Measurements from ENCODE around the gene KRTAP10-3. TPM values are rescaled to one million over a fixed set of nuclear protein-coding genes. Genes with fewer than 3 reads are reported as not detected.

The KRTAP10-3 gene
- polyA plus RNA-seq, 2 of the 4 experiments (the other 2 are of a cell fraction) = not detected

- WGBS (ENCODE audit: missing lambda C conversion rate) = 21% methylated on average over 6 of the region's 23 CpGs
- no peak for DNase-seq (ENCODE audit: low read depth in 1 of 2, low spot score in 1 of 2)
- H3K4me1 ChIP-seq = no peaks in the 10 kb centered on the region
- ChIA-PET CTCF (no interaction called here), POLR2A (no interaction called here)
- no peak for TF ChIP-seq CHD4 (IDR thresholded peaks at IDR 0.05; ENCODE audit: borderline replicate concordance)
- TF ChIP-seq MYC (IDR thresholded peaks at IDR 0.05; ENCODE audit: borderline replicate concordance, low read length) = no peak
- TF ChIP-seq, protein P1, sequence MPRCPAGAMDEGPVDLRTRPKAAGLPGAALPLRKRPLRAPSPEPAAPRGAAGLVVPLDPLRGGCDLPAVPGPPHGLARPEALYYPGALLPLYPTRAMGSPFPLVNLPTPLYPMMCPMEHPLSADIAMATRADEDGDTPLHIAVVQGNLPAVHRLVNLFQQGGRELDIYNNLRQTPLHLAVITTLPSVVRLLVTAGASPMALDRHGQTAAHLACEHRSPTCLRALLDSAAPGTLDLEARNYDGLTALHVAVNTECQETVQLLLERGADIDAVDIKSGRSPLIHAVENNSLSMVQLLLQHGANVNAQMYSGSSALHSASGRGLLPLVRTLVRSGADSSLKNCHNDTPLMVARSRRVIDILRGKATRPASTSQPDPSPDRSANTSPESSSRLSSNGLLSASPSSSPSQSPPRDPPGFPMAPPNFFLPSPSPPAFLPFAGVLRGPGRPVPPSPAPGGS (IDR thresholded peaks at IDR 0.05) = no peak
- no peak for TF ChIP-seq EHF (CRISPR knock-in tag; IDR thresholded peaks at IDR 0.05)
- TF ChIP-seq REST (IDR thresholded peaks at IDR 0.05) = no peak
- TF ChIP-seq POLR2A (IDR thresholded peaks at IDR 0.05; ENCODE audit: low read length) = no peak
- TF ChIP-seq EHMT2 (IDR thresholded peaks at IDR 0.05; ENCODE audit: low read depth) = no peak
- no peak for TF ChIP-seq CHD2 (IDR thresholded peaks at IDR 0.05; ENCODE audit: low read length, partially characterized antibody)
- no peak for TF ChIP-seq ZFP36 (IDR thresholded peaks at IDR 0.05; ENCODE audit: borderline replicate concordance, partially characterized antibody)
- TF ChIP-seq PBX3 (IDR thresholded peaks at IDR 0.05) = no peak
- TF ChIP-seq, protein P2, sequence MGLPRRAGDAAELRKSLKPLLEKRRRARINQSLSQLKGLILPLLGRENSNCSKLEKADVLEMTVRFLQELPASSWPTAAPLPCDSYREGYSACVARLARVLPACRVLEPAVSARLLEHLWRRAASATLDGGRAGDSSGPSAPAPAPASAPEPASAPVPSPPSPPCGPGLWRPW (IDR thresholded peaks at IDR 0.05) = no peak
- no peak for TF ChIP-seq HOXA7 (CRISPR knock-in tag; IDR thresholded peaks at IDR 0.05)
- no peak for TF ChIP-seq RAD21 (conservative IDR thresholded peaks at IDR 0.05 in 1 of 2, IDR thresholded peaks at IDR 0.05 in 1 of 2)
- no peak for TF ChIP-seq HOXB13 (CRISPR knock-in tag; IDR thresholded peaks at IDR 0.05; ENCODE audit: low read depth)
- no peak for TF ChIP-seq BHLHE40 (IDR thresholded peaks at IDR 0.05; ENCODE audit: low read depth, low read length)
- TF ChIP-seq SMC3 (IDR thresholded peaks at IDR 0.05) = no peak
- TF ChIP-seq JUNB (IDR thresholded peaks at IDR 0.05) = no peak
- no peak for TF ChIP-seq ELK1 (IDR thresholded peaks at IDR 0.05; ENCODE audit: low read depth, low read length)
- no peak for TF ChIP-seq HEYL (CRISPR knock-in tag; IDR thresholded peaks at IDR 0.05)
- no peak for FAIRE-seq
- no peak overlapping the region for H3K4me3 ChIP-seq
- ATAC-seq = no peak
- H3K27ac ChIP-seq = no peak overlapping the region
- H3K4me2 ChIP-seq = no peak overlapping the region
- H3K9me3 ChIP-seq = no peaks in the 10 kb centered on the region
Measured at GRCh38 chr21:44529503-44530125, 29.0 kb downstream of the KRTAP10-3 start.

DNA sequence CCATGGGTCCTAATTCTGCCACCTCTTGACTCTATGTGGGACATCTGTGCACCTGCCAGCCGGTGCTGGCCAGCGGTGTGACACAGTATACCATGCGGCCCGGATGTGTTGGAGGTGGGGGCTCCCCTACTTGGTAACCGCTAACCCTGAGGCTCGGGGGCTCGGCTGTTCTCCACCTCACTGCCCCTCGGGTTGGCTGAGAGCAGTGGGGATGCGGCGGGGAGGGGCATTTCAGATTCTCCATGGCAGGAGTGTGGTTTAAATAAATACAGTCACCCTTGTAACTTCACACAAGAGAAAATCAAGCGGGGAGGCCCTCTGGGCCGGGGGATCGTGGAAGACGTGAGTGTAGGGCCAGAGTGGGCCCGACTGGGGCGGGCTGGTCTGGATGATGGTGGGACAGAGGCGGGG is 29.6 kb downstream of the KRTAP10-3 start:
- no peak overlapping the region for H3K4me2 ChIP-seq
- 54% methylated on average over 14 of the region's 17 CpGs for whole genome bisulfite sequencing (ENCODE audit: missing lambda C conversion rate)
- H3K27ac ChIP-seq = no peak overlapping the region
- TF ChIP-seq POLR2A (IDR thresholded peaks at IDR 0.05; ENCODE audit: low read length) (no peak), NR3C1 (IDR thresholded peaks at IDR 0.05) (no peak), TP53 (CRISPR knock-in tag; IDR thresholded peaks at IDR 0.05) (no peak), CBX2 (IDR thresholded peaks at IDR 0.05; ENCODE audit: borderline replicate concordance, low read depth) (no peak)
- no peaks in the 10 kb centered on the region for H3K9me3 ChIP-seq
- H3K4me3 ChIP-seq = no peak overlapping the region
- no peak for DNase-seq (ENCODE audit: low read depth in 1 of 2, low spot score in 1 of 2)
- CTCF ChIA-PET = no interaction called here
- H3K4me1 ChIP-seq = no peaks in the 10 kb centered on the region
- ATAC-seq = no peak
- no peak for FAIRE-seq
- POLR2A ChIA-PET = no interaction called here

Data from A549 (cell line).